ENCODE data around the gene ATP11C.

The ATP11C gene

DNA sequence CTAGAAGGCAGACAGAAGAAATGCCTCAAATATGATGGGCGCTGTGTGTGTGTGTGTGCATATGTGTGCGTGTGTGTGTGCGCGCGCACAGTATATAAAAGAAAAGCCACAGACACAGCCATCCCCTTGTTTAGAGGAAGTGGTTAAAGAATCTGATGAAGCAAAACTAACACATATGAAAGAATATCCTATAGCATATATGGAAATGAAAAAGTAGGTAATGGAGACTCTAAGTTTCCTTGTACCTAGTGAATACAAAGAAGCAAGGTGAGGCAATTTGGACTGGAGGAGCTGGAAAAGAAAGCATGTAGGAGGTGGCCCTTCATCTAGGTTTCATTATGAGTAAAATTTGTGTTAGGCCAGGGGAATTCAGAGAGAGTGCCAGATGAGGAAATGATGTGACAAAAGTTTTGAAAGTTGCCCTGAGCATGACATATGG is 166.3 kb downstream of the ATP11C start:
- Mint-ChIP-seq H3K9me3 (no peaks in the 10 kb centered on the region), H3K27ac (no peak overlapping the region), H3K36me3 (peaks cover 26% of the 10 kb centered on the region), H3K4me3 (no peak overlapping the region), H3K27me3 (no peaks in the 10 kb centered on the region), H3K4me1 (no peaks in the 10 kb centered on the region)
- peak; percentile 64 for ATAC-seq

DNA sequence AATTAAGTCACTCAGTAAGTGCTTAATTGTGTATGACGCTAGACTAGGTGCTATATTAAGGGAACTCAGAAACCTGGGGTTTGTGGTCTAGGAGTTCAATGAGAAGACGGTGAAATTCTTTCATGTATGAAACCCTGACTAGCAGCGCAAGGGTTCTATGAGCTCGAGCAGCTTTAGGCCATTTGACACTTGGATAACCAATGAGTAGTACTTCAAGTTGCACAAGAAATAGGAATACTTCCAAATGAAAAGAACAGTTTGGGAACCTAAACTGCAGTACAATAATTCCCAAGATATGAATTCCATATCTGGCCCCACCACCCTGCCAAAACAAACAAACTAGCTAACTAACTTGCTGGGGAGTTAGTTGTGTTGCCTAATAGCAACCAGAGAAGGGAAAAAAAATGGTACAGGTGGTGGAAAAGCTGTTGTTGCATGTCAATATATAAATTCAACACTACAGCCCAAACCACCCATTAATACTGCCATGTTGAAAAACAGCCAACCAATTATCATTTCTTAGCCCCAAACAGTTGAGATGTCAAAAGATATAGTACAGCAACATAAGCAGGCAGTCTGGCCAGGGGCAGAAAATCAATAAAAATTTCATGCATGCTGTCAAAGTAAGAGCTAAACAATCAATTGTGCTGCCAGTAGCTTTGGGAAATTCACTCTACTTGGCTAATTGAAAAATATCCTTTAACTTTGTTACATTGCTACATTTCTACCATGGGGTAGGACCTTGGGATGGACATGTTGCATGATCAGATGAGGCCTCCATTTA is 170.3 kb downstream of the ATP11C start:
- Mint-ChIP-seq H3K36me3 (peaks cover 16% of the 10 kb centered on the region), H3K27me3 (no peaks in the 10 kb centered on the region), H3K9me3 (no peaks in the 10 kb centered on the region), H3K4me3 (no peak overlapping the region), H3K4me1 (no peaks in the 10 kb centered on the region), H3K27ac (no peak overlapping the region)
- ATAC-seq, result no peak

DNA sequence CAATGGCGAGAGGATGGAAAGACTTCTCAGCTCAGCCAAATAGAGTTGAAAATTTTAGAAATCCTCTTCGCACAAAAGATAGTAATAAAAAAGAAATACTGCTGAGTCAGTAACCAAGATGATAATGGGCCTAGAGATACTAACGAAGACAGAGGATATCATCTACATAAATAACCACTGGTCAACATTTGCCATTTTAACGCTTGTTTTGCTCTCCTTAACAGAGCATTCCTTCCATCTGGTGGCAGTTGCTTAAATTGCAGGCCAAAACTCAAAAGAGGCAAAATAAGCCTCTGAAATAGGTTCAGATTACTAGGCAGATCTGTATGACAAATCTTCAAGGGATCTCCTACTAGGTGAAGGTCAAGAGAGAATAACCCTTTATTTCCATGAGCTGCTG is 173.2 kb downstream of the ATP11C start:
- Mint-ChIP-seq H3K36me3 (peaks cover 39% of the 10 kb centered on the region), H3K4me3 (no peak overlapping the region), H3K4me1 (no peaks in the 10 kb centered on the region), H3K9me3 (peaks cover 3% of the 10 kb centered on the region), H3K27me3 (no peaks in the 10 kb centered on the region), H3K27ac (no peak overlapping the region)
- ATAC-seq, result no peak

DNA sequence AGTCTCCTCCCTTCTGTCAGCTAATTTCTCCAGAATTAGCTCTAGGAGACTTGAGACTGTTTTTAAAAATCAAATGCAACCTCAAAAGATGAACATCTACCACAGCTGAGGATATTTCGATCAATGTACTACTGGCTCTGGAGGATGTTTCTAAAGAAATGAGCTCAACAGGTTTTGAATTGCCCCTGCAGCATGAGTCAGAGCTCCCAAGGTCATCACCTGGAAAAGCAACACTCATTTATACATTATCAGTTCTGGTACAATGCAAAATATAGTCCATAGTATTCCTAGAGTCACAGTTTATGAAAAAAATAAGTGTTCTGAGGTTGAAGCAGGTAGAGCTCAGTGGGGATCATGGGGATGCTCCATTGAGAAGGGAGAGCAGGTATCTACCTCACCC is 174.0 kb downstream of the ATP11C start:
- H3K36me3 Mint-ChIP-seq, result peaks cover 43% of the 10 kb centered on the region
- H3K27ac Mint-ChIP-seq, result no peak overlapping the region
- H3K4me3 Mint-ChIP-seq, result no peak overlapping the region
- H3K27me3 Mint-ChIP-seq, result no peaks in the 10 kb centered on the region
- peaks cover 3% of the 10 kb centered on the region for H3K9me3 Mint-ChIP-seq
- ATAC-seq, result no peak
- H3K4me1 Mint-ChIP-seq, result no peaks in the 10 kb centered on the region

DNA sequence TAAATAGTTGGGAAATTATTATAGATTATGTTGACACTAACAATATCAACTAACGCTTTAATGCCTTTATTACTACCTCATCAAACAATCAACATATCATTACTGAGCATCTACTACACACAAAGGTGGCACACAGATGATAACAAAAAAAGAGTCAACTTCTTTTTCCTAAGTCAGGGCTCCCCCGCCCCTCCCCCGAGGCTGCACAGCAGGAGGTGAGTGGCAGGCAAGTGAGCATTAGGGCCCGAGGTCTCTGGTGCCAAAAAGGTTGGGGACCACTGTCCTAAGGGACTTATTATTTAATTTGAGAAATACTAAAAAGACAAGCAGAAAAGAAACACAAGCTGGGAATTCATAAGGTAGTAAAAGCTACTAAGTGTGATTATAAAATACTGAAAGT is 174.6 kb downstream of the ATP11C start:
- H3K4me1 Mint-ChIP-seq, result no peaks in the 10 kb centered on the region
- no peak overlapping the region for H3K27ac Mint-ChIP-seq
- ATAC-seq, result no peak
- H3K36me3 Mint-ChIP-seq, result peaks cover 48% of the 10 kb centered on the region
- H3K4me3 Mint-ChIP-seq, result no peak overlapping the region
- H3K27me3 Mint-ChIP-seq, result no peaks in the 10 kb centered on the region
- H3K9me3 Mint-ChIP-seq, result peaks cover 7% of the 10 kb centered on the region

DNA sequence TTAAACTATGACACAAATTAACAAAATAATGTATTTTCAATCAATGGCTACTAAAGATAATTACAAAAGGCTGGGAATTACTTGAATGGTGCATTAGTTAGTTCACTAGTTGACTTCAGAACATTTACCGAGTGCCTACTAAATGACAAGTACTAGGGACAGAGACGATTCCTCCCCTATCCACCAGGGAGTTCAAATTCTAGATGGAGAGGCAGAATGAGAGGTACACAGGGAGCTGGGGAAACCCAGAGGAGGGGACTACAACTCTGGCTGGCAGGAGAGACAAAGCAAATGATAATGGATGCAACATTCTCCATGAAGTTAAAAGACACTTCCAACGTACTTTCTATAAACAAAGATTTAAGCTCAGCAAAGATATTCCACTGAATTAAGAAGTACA is 181.8 kb downstream of the ATP11C start:
- Mint-ChIP-seq H3K4me1 (no peaks in the 10 kb centered on the region), H3K4me3 (no peak overlapping the region), H3K27ac (no peak overlapping the region), H3K9me3 (peaks cover 10% of the 10 kb centered on the region), H3K36me3 (peaks cover 49% of the 10 kb centered on the region), H3K27me3 (no peaks in the 10 kb centered on the region)
- no peak for ATAC-seq

DNA sequence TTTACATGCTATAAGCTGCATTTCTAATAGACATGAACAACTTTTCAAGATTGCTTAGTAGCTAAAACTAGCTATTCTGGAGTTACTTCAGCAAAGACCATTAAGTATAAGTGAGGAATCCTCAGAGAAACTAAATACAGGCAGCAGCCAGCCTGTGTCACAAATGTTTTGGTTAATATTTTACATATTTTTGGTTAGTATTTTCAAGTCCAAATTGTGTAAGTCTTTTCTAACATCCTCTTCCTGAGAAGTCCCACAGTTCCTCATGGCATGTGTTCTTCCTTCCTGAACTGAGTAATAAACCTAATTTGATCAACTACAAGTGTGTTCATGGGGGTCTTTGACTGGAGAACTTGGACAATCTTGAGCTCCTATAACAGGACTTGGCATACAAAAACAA is 182.5 kb downstream of the ATP11C start:
- peaks cover 42% of the 10 kb centered on the region for H3K36me3 Mint-ChIP-seq
- peaks cover 10% of the 10 kb centered on the region for H3K9me3 Mint-ChIP-seq
- ATAC-seq, result no peak
- no peak overlapping the region for H3K4me3 Mint-ChIP-seq
- H3K4me1 Mint-ChIP-seq, result no peaks in the 10 kb centered on the region
- H3K27me3 Mint-ChIP-seq, result no peaks in the 10 kb centered on the region
- no peak overlapping the region for H3K27ac Mint-ChIP-seq

DNA sequence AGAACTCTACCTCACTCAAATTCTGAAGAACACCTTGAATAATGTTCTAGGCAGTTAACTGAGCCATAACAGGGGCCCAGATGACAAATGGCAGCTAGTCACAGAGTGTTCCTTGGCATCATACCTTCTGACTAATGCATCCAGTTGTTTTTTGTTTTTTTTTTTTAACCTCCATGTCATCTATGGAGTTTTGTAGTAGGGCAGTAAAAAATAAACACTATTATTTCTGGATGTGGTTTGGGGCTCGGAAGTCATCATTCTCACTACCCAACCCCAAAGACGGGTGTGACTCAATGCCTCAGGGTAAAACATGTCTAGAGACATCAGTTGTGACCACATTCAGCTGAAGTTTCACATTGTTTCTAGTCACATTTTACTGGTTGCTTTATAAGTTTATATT is 193.7 kb downstream of the ATP11C start:
- Mint-ChIP-seq H3K4me1 (no peaks in the 10 kb centered on the region), H3K27ac (no peak overlapping the region), H3K9me3 (no peaks in the 10 kb centered on the region), H3K27me3 (no peaks in the 10 kb centered on the region), H3K36me3 (peaks cover 36% of the 10 kb centered on the region), H3K4me3 (no peak overlapping the region)
- ATAC-seq, result no peak

DNA sequence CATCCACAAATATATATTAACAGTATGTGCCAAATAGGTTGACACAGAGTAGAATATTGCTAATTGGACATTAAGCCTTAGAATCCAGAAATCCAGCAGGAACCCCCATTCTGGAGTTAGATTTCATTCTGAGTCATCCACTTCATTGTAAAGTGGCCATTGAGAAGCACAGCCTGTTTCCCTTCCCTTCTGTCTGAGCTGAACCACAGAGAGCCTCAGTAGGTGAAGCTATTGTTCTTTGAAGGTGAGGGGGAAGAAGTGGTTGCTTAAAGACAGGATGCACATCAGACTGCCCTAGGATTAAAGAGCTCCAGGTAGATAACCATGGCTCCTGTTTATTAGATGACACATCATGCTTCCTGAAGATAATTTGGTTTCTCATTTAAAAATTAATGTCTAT is 194.3 kb downstream of the ATP11C start:
- no peaks in the 10 kb centered on the region for H3K4me1 Mint-ChIP-seq
- no peaks in the 10 kb centered on the region for H3K27me3 Mint-ChIP-seq
- H3K9me3 Mint-ChIP-seq, result no peaks in the 10 kb centered on the region
- H3K27ac Mint-ChIP-seq, result no peak overlapping the region
- H3K36me3 Mint-ChIP-seq, result peaks cover 36% of the 10 kb centered on the region
- ATAC-seq, result no peak
- no peak overlapping the region for H3K4me3 Mint-ChIP-seq

DNA sequence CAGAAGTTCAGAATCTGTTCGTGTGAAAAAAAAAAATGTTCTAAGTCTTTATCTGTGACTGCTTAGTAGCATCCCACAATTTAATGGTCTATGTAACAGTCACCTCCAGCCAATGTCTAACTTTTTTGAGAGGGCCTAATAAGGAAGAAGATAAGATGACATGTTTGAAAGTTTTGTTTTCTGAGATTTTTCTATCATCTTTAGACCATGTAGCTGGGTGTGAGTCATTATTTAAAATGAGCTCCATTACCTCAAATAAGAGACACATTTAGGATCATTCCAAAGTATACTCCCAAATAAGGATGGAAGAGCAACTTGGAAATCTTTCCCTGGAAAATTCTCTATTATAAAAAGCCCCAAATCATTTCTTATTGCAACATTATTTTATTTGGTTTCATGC is 196.7 kb downstream of the ATP11C start:
- Mint-ChIP-seq H3K4me3 (no peak overlapping the region), H3K27me3 (no peaks in the 10 kb centered on the region), H3K4me1 (no peaks in the 10 kb centered on the region), H3K36me3 (peaks cover 32% of the 10 kb centered on the region), H3K27ac (no peak overlapping the region), H3K9me3 (no peaks in the 10 kb centered on the region)
- ATAC-seq, result no peak

DNA sequence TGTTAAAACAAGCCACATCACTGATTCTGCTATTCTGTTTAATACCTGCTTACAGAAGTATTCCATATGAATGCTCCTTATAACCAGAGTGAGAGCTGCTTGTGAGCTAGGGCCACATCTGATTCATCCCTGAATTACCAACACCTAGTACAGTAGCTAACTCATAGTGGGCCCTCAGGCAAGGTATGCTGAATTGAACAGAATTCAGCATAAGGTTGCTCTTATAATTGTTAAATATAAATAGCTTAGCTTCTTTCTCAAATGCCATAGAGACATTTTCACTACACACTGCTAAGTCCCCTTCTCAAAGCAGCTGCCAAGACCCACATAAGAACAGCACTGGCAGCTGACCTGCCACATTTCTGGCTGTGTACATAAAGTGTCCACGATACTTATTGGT is 197.9 kb downstream of the ATP11C start:
- Mint-ChIP-seq H3K9me3 (no peaks in the 10 kb centered on the region), H3K36me3 (peaks cover 22% of the 10 kb centered on the region), H3K4me3 (no peak overlapping the region), H3K27me3 (no peaks in the 10 kb centered on the region), H3K27ac (no peak overlapping the region), H3K4me1 (no peaks in the 10 kb centered on the region)
- no peak for ATAC-seq

DNA sequence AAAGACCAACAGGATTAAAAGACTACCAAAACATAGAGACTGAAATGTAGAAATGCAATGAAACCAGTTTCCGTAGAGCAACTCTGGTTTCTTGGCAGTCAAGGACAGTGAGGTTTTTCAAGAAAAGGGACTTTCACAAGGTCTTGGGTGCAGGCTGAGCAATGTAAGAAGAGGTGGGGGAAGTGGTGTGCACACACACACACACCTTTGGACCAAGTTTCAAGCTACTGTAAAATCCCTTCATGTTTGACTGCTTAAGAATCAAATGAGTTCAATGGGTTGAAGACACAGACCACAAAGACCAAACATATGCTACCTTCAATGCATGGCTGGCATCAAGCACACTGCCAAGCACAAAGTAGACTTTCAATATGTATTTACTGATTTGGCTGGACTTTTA is 207.1 kb downstream of the ATP11C start:
- H3K4me3 Mint-ChIP-seq, result no peak overlapping the region
- H3K9me3 Mint-ChIP-seq, result no peaks in the 10 kb centered on the region
- no peak overlapping the region for H3K27ac Mint-ChIP-seq
- peaks cover 12% of the 10 kb centered on the region for H3K36me3 Mint-ChIP-seq
- ATAC-seq, result peak; percentile 24
- H3K27me3 Mint-ChIP-seq, result no peaks in the 10 kb centered on the region
- H3K4me1 Mint-ChIP-seq, result peaks cover 5% of the 10 kb centered on the region

DNA sequence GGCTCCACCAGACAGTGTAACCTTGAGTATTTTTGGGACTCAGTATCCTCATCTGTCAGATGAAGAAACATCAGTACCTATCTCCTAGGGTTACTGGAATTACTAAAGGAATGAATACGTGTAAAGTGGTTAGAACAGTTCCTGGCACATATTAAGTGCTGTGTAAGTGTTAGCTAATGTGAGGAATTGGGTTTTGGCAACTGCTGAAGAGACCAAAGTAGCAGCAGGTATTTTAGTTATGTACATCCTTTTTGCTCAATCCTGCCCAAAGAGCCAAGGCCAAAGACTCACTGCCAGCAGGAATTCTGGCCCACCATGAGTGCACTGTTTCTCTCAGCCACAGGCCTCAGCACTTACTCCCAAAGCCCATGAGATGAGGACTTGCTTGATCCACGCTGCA is 208.2 kb downstream of the ATP11C start:
- H3K27ac Mint-ChIP-seq, result no peak overlapping the region
- ATAC-seq, result no peak

DNA sequence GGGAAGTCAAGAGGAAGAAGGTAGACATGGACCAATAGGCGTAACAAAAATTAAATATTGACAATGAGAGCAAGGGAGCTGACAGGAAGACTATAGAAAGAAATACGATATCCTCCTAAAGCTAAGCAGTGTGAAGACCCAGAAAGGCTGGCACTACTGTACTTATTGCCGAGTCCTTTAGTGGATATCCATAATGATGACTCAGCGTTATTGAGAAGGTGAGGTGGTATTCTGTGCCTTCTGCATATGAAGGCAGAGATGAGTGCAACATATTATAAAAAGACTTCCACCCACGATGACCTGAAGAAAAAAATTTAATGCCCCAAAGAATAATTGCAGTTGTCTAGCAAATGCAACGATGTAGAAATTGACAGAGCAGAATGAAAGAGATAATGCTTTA is 211.9 kb downstream of the ATP11C start:
- no peaks in the 10 kb centered on the region for H3K27me3 Mint-ChIP-seq
- no peak overlapping the region for H3K4me3 Mint-ChIP-seq
- H3K36me3 Mint-ChIP-seq, result peaks cover 16% of the 10 kb centered on the region
- no peak overlapping the region for H3K27ac Mint-ChIP-seq
- no peak for ATAC-seq
- no peaks in the 10 kb centered on the region for H3K9me3 Mint-ChIP-seq
- H3K4me1 Mint-ChIP-seq, result peaks cover 5% of the 10 kb centered on the region

More for the DNA sequence above, 208.2 kb downstream of the ATP11C start:
- H3K4me3 Mint-ChIP-seq, result no peak overlapping the region
- no peaks in the 10 kb centered on the region for H3K27me3 Mint-ChIP-seq
- H3K9me3 Mint-ChIP-seq, result no peaks in the 10 kb centered on the region
- H3K36me3 Mint-ChIP-seq, result peaks cover 18% of the 10 kb centered on the region
- H3K4me1 Mint-ChIP-seq, result peaks cover 5% of the 10 kb centered on the region

DNA sequence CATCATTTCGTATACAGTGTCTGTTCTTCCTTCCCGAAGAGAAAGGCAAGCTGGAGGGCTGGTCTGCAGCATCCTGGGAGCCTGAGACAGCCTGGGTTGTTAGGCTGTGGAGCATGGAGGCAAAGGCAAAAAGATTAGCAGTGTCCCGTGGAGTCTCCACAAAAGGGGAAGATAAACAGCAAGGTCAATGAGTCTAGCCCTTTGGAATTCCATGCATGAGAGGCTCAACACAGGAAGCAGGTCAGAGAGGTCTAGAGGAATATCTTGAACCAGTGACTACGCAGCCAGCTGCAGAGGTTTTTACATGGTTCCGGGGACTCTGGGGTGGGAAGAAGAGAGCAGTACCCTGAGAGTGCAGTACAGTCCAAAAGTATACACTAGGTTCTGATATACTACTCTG is 212.7 kb downstream of the ATP11C start:
- Mint-ChIP-seq H3K9me3 (no peaks in the 10 kb centered on the region), H3K27ac (no peak overlapping the region), H3K4me1 (peaks cover 5% of the 10 kb centered on the region), H3K4me3 (no peak overlapping the region), H3K27me3 (no peaks in the 10 kb centered on the region), H3K36me3 (peaks cover 16% of the 10 kb centered on the region)
- no peak for ATAC-seq

DNA sequence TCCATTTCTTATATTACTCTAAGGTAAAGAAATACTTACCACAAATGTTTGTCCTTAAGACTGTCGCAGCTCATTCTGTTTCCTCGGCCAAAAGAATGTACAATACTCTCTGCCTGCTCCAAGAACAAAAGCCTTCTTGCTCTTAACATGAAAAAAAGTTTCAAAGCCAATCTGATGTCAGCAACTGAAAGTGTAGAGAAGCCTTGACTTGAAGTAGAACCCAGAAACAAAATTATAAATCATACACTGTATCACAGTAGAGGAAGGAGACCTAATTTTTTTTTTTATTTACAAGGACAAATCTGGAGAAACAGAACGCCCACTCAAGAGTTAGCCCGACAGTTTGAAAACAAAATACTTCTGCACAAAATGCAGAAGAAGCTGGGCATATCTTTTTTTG is 224.8 kb downstream of the ATP11C start, which contains the start of gene MCF2:
Gene MCF2 (minus strand): TSS at position 101 of the 400 bp plus-strand sequence. CDS start 56,423 bp downstream, outside the sequence.
- no peaks in the 10 kb centered on the region for H3K4me1 Mint-ChIP-seq
- no peaks in the 10 kb centered on the region for H3K9me3 Mint-ChIP-seq
- no peak within 1 kb of the TSS for H3K4me3 Mint-ChIP-seq
- peaks cover 3% of the 10 kb centered on the region for H3K36me3 Mint-ChIP-seq
- H3K27me3 Mint-ChIP-seq, result no peaks in the 10 kb centered on the region
- ATAC-seq, result no peak
- H3K27ac Mint-ChIP-seq, result no peak within 1 kb of the TSS

Data from stimulated activated memory B cell treated with anti-CD40 and anti-IgM and Interleukin-4, amounts not matched to agents 10 μg/mL and 1 μg/mL and 100 μg/mL, for 72 hours (primary cell).